ENCODE data around the gene CDKN1B.
A peak's percentile ranks its signal among the peaks of the same experiment; 100 is the strongest.

Gene CDKN1B

GRCh38 chr12:12701457-12701856 lies 15.7 kb upstream of the CDKN1B start:
- no peak for DNase-seq (ENCODE audit: low read depth in 2 of 2)

DNA sequence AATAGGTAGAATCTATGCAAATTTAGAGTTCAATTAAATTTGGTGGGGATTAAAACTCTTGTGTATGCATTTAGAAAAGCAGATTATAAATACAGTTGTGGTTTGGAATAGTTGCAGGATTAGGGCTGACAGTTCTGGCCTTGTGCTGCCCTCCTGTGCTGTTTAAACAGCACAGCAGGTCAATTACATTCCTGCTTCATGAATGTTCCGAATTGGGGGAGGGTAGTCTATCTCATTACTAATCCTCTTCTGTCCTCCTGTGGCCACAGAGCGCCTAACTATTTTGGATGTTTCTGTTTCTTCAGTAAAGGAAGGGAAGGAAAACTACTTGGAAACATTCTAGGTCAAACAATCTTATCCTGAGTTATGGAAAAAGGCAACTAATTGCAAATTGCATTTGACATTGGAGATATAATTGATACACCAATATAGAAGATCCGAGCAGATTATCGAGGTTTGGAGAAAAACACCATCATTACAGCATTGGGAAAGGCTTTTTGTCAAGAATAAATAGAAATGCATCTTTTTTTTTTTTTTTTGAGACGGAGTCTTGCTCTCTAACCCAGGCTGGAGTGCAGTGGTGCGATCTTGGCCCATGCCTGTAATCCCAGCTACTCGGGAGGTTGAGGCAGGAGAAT lies 12.5 kb upstream of the CDKN1B start:
- DNase-seq (ENCODE audit: low read depth in 2 of 2): no peak

GRCh38 chr12:12705838-12706520 lies 11.2 kb upstream of the CDKN1B start:
- peak in 1 of 2 donors; percentile 54 for DNase-seq (ENCODE audit: low read depth in 2 of 2)

- no peak for DNase-seq (ENCODE audit: low read depth in 2 of 2)
Observed at GRCh38 chr12:12713932-12714275, 3.3 kb upstream of the CDKN1B start.

- DNase-seq (ENCODE audit: low read depth in 2 of 2): no peak
Observed at GRCh38 chr12:12714276-12715021, 2.7 kb upstream of the CDKN1B start.

- DNase-seq (ENCODE audit: low read depth in 2 of 2): no peak
Observed at GRCh38 chr12:12715128-12715458, 2.1 kb upstream of the CDKN1B start.

- no peak for DNase-seq (ENCODE audit: low read depth in 2 of 2)
Observed at GRCh38 chr12:12715459-12716150, 1.6 kb upstream of the CDKN1B start.

GRCh38 chr12:12716151-12716792 lies 896 bp upstream of the CDKN1B start:
- DNase-seq (ENCODE audit: low read depth in 2 of 2): no peak

GRCh38 chr12:12717586-12718380 lies 615 bp downstream of the CDKN1B start:
- DNase-seq (ENCODE audit: low read depth in 2 of 2): no peak

DNA sequence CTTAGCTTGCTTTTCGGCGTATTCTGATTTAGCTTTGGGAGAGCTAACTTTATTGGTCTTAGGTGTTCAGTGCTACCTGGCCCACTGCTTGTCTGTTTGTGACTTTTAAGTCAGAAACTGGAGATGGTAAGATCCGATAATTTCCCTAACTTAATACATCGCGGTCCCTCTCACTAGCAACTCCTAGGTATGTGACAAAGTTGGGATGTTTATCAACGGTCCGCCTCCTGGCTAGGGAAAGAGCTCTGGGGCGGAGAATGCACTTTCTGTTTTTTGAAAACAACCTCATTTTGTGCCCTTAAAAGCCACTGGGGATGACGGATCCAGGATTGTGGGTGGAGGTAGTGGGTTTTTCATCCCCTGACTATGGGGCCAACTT lies 1.2 kb downstream of the CDKN1B start:
- DNase-seq (ENCODE audit: low read depth in 2 of 2): no peak

DNA sequence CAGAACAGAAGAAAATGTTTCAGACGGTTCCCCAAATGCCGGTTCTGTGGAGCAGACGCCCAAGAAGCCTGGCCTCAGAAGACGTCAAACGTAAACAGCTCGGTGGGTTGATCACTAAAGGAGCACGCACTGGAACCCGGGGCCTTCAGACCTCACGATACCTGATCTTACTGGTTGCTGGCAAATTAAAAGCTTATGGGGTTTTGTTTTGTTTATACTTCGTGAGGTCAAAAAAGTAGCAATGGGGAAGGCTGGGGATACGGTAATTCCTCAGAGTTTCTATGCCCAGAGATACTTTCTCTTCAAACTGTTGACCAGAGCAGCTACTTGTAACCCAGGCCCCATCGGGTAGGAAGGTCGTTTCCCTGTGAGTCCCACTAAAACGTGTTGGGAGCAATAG lies 1.7 kb downstream of the CDKN1B start:
- no peak for DNase-seq (ENCODE audit: low read depth in 2 of 2)

- no peak for DNase-seq (ENCODE audit: low read depth in 2 of 2)
Observed at GRCh38 chr12:12719496-12719895, 2.3 kb downstream of the CDKN1B start.

DNA sequence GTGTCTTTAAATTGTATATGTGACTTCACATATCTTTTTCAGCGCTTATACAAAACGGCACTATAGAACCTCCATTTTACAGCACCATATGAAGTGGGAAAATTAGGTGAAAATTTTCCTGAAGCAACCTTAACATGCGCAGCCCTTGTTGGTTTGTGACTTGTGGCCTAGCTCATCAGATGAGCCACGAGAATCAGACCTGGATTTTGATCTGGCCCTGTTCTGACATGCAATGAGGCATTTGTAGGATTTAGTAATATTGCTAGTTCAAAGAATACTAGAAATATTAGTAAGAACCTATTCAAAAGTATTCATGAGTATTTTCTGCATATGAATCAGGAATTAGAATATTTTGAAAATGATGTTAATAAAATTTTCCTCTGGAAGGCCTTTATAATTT lies 2.9 kb downstream of the CDKN1B start:
- DNase-seq (ENCODE audit: low read depth in 2 of 2): no peak

GRCh38 chr12:12720672-12721161 lies 3.5 kb downstream of the CDKN1B start:
- DNase-seq (ENCODE audit: low read depth in 2 of 2): no peak

GRCh38 chr12:12721176-12721751 lies 4.1 kb downstream of the CDKN1B start:
- no peak for DNase-seq (ENCODE audit: low read depth in 2 of 2)

DNA sequence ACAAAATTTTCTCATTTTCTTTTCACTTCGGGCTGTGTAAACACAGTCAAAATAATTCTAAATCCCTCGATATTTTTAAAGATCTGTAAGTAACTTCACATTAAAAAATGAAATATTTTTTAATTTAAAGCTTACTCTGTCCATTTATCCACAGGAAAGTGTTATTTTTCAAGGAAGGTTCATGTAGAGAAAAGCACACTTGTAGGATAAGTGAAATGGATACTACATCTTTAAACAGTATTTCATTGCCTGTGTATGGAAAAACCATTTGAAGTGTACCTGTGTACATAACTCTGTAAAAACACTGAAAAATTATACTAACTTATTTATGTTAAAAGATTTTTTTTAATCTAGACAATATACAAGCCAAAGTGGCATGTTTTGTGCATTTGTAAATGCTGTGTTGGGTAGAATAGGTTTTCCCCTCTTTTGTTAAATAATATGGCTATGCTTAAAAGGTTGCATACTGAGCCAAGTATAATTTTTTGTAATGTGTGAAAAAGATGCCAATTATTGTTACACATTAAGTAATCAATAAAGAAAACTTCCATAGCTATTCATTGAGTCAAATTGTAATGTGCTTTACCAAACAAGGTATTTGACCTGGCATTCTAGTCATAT lies 4.8 kb downstream of the CDKN1B start:
- no peak for DNase-seq (ENCODE audit: low read depth in 2 of 2)

- no peak for DNase-seq (ENCODE audit: low read depth in 2 of 2)
Observed at GRCh38 chr12:12722435-12723148, 5.4 kb downstream of the CDKN1B start.

DNA sequence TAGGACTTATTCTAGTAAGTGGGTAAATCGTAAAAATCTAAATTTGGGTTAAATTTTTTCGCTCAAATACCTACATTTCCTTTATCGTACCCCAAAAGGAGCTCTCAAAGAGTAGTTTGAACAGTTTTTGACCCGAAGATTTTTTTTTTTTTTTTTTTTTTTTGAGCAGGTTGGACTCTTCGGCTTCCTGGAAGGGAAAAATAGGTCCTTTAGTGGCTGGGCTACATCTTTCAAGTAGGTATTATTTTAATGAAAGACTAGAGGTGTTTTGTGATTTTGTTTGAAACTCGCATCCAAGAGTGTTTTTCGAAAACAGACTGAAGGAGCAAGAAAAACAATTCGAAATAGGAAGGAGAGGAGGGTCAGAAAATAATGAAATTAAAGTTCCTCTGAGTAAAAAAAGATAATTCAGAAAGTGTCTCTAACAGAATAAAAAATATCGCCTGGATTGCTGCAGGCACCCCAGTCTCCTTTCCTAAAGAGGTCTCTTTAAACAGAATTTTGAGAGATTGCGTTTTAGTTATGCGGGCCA lies 6.0 kb downstream of the CDKN1B start:
- no peak for DNase-seq (ENCODE audit: low read depth in 2 of 2)

GRCh38 chr12:12723681-12724420 lies 6.7 kb downstream of the CDKN1B start:
- no peak for DNase-seq (ENCODE audit: low read depth in 2 of 2)

Measured in stimulated activated CD4-positive, alpha-beta T cell treated with anti-CD3 and anti-CD28 coated beads, Interleukin-1b, Interleukin-23, amount 100 ng/mL, for 1 hour (primary cell).